ENCODE data around the gene DLGAP1.

- TF ChIP-seq EZH2 (IDR thresholded peaks at IDR 0.05; ENCODE audit: borderline replicate concordance, low read length) (no peak), CTCF (conservative IDR thresholded peaks at IDR 0.05 in 1 of 2, IDR thresholded peaks at IDR 0.05 in 1 of 2; ENCODE audit: extremely low read depth in 1 of 2, insufficient read depth in 1 of 2, low read depth in 1 of 2, low read length in 2 of 2) (no peak)
These were observed 940.5 kb downstream of the DLGAP1 start for GRCh38 chr18:3514312-3515216.
